Vagina (tissue), 2 donors: ENCODE measurements around the gene MAP7D3.

Source experiments
- CTCF ChIP-seq, 3 experiments: fragments of 450-650 bp in 2 of 3; fragments of 200-600 bp in 1 of 3; sonication (generic) in 1 of 3; IDR thresholded peaks; one replicate each; pipeline ENCODE4 v1.5.1; 2017 to 2019; ENCODE audit warnings: antibody characterized with exemption in 3 of 3, mild to moderate bottlenecking in 2 of 3, moderate library complexity in 2 of 3
- POLR2A ChIP-seq, 2 donors: fragments of 450-650 bp; IDR thresholded peaks; one replicate each; pipeline ENCODE4 v1.6.1; 2017; ENCODE audit warnings: antibody characterized with exemption in 2 of 2, mild to moderate bottlenecking in 2 of 2, moderate library complexity in 2 of 2
- POLR2AphosphoS5 ChIP-seq, 2 donors: sonication (generic); formaldehyde crosslinking; IDR thresholded peaks; one replicate each; pipeline ENCODE4 v1.9.0; 2017; ENCODE audit warnings: antibody characterized with exemption in 2 of 2, mild to moderate bottlenecking in 2 of 2, low read depth in 1 of 2; ENCODE audit not compliant: insufficient read depth in 1 of 2

GRCh38 chrX:136186023-136186413, 65.2 kb downstream of the MAP7D3 start:
- no peak for TF ChIP-seq CTCF (IDR thresholded peaks at IDR 0.05)
- TF ChIP-seq POLR2AphosphoS5 (IDR thresholded peaks at IDR 0.05; ENCODE audit: insufficient read depth in 1 of 2, low read depth in 1 of 2) = no peak
- no peak for TF ChIP-seq POLR2A (IDR thresholded peaks at IDR 0.05)
